Measurements from ENCODE around the gene GALK2. TPM values are rescaled to one million over a fixed set of nuclear protein-coding genes. Genes with fewer than 3 reads are reported as not detected.

GALK2 gene
- total and polyA plus RNA-seq, 2 experiments from 2014 or later = 11.5 to 23.0 TPM

DNA sequence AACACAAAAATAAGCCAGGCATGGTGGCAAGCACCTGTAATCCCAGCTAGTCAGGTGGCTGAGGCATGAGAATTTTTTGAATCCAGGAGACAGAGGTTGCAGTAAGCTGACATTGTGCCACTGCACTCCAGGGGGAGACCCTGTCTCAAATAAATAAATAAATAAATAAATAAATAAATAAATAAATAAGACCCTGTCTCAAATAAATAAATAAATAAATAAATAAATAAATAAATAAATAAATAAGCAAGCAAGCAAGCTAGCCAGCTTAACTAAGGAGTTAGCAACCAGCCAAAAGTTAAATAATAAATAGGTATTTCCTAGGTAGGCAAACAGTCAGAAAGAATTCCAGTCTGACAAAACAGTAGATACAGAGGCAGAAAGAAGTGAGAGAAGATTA lies 123.9 kb downstream of the GALK2 start:
- no peaks in the 10 kb centered on the region; the same call in none of the 2 replicates for H3K9me2 ChIP-seq (ENCODE audit: insufficient read depth)
- H3K27ac ChIP-seq (ENCODE audit: low read depth) = no peak overlapping the region
- no peak overlapping the region for H3K27ac Mint-ChIP-seq
- H3K4me1 Mint-ChIP-seq = peaks cover 15% of the 10 kb centered on the region; the same call in 2 of the 3 replicates
- ATAC-seq (no peak), DNase-seq (ENCODE audit: low spot score) (no peak)
- peaks cover 2% of the 10 kb centered on the region; the same call in 1 of the 3 replicates for H3K36me3 Mint-ChIP-seq (ENCODE audit: low read depth)
- no peaks in the 10 kb centered on the region for H3K79me2 ChIP-seq (replicated peaks; ENCODE audit: insufficient read depth)
- H3K4me1 ChIP-seq (ENCODE audit: insufficient read depth) = peaks cover 11% of the 10 kb centered on the region
- TF ChIP-seq, protein P1, sequence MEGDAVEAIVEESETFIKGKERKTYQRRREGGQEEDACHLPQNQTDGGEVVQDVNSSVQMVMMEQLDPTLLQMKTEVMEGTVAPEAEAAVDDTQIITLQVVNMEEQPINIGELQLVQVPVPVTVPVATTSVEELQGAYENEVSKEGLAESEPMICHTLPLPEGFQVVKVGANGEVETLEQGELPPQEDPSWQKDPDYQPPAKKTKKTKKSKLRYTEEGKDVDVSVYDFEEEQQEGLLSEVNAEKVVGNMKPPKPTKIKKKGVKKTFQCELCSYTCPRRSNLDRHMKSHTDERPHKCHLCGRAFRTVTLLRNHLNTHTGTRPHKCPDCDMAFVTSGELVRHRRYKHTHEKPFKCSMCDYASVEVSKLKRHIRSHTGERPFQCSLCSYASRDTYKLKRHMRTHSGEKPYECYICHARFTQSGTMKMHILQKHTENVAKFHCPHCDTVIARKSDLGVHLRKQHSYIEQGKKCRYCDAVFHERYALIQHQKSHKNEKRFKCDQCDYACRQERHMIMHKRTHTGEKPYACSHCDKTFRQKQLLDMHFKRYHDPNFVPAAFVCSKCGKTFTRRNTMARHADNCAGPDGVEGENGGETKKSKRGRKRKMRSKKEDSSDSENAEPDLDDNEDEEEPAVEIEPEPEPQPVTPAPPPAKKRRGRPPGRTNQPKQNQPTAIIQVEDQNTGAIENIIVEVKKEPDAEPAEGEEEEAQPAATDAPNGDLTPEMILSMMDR (conservative IDR thresholded peaks at IDR 0.05; ENCODE audit: low read depth in 2 of 2) = no peak
- TF ChIP-seq, protein P2, sequence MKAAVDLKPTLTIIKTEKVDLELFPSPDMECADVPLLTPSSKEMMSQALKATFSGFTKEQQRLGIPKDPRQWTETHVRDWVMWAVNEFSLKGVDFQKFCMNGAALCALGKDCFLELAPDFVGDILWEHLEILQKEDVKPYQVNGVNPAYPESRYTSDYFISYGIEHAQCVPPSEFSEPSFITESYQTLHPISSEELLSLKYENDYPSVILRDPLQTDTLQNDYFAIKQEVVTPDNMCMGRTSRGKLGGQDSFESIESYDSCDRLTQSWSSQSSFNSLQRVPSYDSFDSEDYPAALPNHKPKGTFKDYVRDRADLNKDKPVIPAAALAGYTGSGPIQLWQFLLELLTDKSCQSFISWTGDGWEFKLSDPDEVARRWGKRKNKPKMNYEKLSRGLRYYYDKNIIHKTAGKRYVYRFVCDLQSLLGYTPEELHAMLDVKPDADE (IDR thresholded peaks at IDR 0.05) = no peak
- TF ChIP-seq ZNF114 (CRISPR knock-in tag; IDR thresholded peaks at IDR 0.05) (no peak), STAT1 (IDR thresholded peaks at IDR 0.05; ENCODE audit: unreplicated experiment) (no peak), EZH2 (IDR thresholded peaks at IDR 0.05; ENCODE audit: low read depth, unreplicated experiment) (no peak), NANOG (IDR thresholded peaks at IDR 0.05; ENCODE audit: borderline replicate concordance) (no peak), JUNB (IDR thresholded peaks at IDR 0.05; ENCODE audit: unreplicated experiment) (no peak), ZNF331 (CRISPR knock-in tag; IDR thresholded peaks at IDR 0.05; ENCODE audit: low read depth) (no peak), POLR2AphosphoS5 (IDR thresholded peaks at IDR 0.05; ENCODE audit: low read depth) (no peak)
- TF ChIP-seq, protein P3, sequence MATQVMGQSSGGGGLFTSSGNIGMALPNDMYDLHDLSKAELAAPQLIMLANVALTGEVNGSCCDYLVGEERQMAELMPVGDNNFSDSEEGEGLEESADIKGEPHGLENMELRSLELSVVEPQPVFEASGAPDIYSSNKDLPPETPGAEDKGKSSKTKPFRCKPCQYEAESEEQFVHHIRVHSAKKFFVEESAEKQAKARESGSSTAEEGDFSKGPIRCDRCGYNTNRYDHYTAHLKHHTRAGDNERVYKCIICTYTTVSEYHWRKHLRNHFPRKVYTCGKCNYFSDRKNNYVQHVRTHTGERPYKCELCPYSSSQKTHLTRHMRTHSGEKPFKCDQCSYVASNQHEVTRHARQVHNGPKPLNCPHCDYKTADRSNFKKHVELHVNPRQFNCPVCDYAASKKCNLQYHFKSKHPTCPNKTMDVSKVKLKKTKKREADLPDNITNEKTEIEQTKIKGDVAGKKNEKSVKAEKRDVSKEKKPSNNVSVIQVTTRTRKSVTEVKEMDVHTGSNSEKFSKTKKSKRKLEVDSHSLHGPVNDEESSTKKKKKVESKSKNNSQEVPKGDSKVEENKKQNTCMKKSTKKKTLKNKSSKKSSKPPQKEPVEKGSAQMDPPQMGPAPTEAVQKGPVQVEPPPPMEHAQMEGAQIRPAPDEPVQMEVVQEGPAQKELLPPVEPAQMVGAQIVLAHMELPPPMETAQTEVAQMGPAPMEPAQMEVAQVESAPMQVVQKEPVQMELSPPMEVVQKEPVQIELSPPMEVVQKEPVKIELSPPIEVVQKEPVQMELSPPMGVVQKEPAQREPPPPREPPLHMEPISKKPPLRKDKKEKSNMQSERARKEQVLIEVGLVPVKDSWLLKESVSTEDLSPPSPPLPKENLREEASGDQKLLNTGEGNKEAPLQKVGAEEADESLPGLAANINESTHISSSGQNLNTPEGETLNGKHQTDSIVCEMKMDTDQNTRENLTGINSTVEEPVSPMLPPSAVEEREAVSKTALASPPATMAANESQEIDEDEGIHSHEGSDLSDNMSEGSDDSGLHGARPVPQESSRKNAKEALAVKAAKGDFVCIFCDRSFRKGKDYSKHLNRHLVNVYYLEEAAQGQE (IDR thresholded peaks at IDR 0.05; ENCODE audit: unreplicated experiment) = no peak
- TF ChIP-seq, protein P4, sequence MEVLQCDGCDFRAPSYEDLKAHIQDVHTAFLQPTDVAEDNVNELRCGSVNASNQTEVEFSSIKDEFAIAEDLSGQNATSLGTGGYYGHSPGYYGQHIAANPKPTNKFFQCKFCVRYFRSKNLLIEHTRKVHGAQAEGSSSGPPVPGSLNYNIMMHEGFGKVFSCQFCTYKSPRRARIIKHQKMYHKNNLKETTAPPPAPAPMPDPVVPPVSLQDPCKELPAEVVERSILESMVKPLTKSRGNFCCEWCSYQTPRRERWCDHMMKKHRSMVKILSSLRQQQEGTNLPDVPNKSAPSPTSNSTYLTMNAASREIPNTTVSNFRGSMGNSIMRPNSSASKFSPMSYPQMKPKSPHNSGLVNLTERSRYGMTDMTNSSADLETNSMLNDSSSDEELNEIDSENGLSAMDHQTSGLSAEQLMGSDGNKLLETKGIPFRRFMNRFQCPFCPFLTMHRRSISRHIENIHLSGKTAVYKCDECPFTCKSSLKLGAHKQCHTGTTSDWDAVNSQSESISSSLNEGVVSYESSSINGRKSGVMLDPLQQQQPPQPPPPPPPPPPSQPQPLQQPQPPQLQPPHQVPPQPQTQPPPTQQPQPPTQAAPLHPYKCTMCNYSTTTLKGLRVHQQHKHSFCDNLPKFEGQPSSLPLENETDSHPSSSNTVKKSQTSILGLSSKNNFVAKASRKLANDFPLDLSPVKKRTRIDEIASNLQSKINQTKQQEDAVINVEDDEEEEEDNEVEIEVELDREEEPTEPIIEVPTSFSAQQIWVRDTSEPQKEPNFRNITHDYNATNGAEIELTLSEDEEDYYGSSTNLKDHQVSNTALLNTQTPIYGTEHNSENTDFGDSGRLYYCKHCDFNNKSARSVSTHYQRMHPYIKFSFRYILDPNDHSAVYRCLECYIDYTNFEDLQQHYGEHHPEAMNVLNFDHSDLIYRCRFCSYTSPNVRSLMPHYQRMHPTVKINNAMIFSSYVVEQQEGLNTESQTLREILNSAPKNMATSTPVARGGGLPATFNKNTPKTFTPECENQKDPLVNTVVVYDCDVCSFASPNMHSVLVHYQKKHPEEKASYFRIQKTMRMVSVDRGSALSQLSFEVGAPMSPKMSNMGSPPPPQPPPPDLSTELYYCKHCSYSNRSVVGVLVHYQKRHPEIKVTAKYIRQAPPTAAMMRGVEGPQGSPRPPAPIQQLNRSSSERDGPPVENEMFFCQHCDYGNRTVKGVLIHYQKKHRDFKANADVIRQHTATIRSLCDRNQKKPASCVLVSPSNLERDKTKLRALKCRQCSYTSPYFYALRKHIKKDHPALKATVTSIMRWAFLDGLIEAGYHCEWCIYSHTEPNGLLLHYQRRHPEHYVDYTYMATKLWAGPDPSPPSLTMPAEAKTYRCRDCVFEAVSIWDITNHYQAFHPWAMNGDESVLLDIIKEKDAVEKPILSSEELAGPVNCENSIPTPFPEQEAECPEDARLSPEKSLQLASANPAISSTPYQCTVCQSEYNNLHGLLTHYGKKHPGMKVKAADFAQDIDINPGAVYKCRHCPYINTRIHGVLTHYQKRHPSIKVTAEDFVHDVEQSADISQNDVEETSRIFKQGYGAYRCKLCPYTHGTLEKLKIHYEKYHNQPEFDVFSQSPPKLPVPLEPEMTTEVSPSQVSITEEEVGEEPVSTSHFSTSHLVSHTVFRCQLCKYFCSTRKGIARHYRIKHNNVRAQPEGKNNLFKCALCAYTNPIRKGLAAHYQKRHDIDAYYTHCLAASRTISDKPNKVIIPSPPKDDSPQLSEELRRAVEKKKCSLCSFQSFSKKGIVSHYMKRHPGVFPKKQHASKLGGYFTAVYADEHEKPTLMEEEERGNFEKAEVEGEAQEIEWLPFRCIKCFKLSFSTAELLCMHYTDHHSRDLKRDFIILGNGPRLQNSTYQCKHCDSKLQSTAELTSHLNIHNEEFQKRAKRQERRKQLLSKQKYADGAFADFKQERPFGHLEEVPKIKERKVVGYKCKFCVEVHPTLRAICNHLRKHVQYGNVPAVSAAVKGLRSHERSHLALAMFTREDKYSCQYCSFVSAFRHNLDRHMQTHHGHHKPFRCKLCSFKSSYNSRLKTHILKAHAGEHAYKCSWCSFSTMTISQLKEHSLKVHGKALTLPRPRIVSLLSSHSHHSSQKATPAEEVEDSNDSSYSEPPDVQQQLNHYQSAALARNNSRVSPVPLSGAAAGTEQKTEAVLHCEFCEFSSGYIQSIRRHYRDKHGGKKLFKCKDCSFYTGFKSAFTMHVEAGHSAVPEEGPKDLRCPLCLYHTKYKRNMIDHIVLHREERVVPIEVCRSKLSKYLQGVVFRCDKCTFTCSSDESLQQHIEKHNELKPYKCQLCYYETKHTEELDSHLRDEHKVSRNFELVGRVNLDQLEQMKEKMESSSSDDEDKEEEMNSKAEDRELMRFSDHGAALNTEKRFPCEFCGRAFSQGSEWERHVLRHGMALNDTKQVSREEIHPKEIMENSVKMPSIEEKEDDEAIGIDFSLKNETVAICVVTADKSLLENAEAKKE (CRISPR knock-in tag; IDR thresholded peaks at IDR 0.05) = no peak
- no peak overlapping the region for H3K4me3 Mint-ChIP-seq
- no peak overlapping the region for H3K4me3 ChIP-seq
- H3K27me3 Mint-ChIP-seq (ENCODE audit: insufficient read depth, low read depth, poor library complexity) = no peaks in the 10 kb centered on the region
- no peaks in the 10 kb centered on the region for H4K20me1 ChIP-seq (replicated peaks; ENCODE audit: insufficient read depth)
- H3K9me3 Mint-ChIP-seq = no peaks in the 10 kb centered on the region; the same call in 2 of the 3 replicates
- no peaks in the 10 kb centered on the region for H3K27me3 ChIP-seq (ENCODE audit: insufficient read depth)
- H3K4me2 ChIP-seq = no peak overlapping the region
- H3K36me3 ChIP-seq (ENCODE audit: insufficient read depth) = no peaks in the 10 kb centered on the region; the same call in 1 of the 2 replicates
- no peak overlapping the region for H2AFZ ChIP-seq
- no peaks in the 10 kb centered on the region for H3F3A ChIP-seq (replicated peaks; ENCODE audit: low read depth)
